H9 (cell line): ENCODE measurements around the gene ATAD1. TPM values are rescaled to one million over a fixed set of nuclear protein-coding genes. Genes with fewer than 3 reads are reported as not detected.

Experiments used
- DNase-seq: peaks from one replicate; pipeline ENCODE4 v3.0.0-alpha.2; 2017
- H2AFZ ChIP-seq: one replicate; pipeline ENCODE4 v1.6.1; 2013; ENCODE audit warnings: mild to moderate bottlenecking, low read length, control low read depth, moderate library complexity
- H2AK5ac ChIP-seq: 2 replicates; pipeline ENCODE4 v1.6.1; 2013; ENCODE audit warnings: low read length, control low read depth, mixed read lengths; ENCODE audit not compliant: insufficient read length
- H2BK120ac ChIP-seq: one replicate; pipeline ENCODE4 v1.6.1; 2013; ENCODE audit warnings: low read depth, mild to moderate bottlenecking, low read length, control low read depth, inconsistent platforms; ENCODE audit not compliant: poor library complexity, severe bottlenecking
- H2BK12ac ChIP-seq: 2 replicates; pipeline ENCODE4 v1.6.1; 2013; ENCODE audit warnings: low read length, control low read depth, mixed read lengths, low read depth; ENCODE audit not compliant: insufficient read length
- H2BK15ac ChIP-seq: 2 replicates; pipeline ENCODE4 v1.6.1; 2013; ENCODE audit warnings: low read depth, low read length, control low read depth
- H2BK20ac ChIP-seq: one replicate; pipeline ENCODE4 v1.6.1; 2013; ENCODE audit warnings: low read depth, mild to moderate bottlenecking, low read length, control low read depth, inconsistent platforms; ENCODE audit not compliant: poor library complexity, severe bottlenecking
- H2BK5ac ChIP-seq: 2 replicates; pipeline ENCODE4 v1.6.1; 2013; ENCODE audit warnings: low read length, control low read depth, mixed read lengths; ENCODE audit not compliant: insufficient read length
- H3K14ac ChIP-seq: 2 replicates; pipeline ENCODE4 v1.6.1; 2013; ENCODE audit warnings: low read length, control low read depth; ENCODE audit not compliant: insufficient read depth
- H3K18ac ChIP-seq: 2 replicates; pipeline ENCODE4 v1.6.1; 2013; ENCODE audit warnings: low read depth, mild to moderate bottlenecking, mixed read lengths, low read length, control low read depth; ENCODE audit not compliant: insufficient read length
- H3K23ac ChIP-seq: 2 replicates; pipeline ENCODE4 v1.6.1; 2013; ENCODE audit warnings: low read length, control low read depth, mixed read lengths, low read depth; ENCODE audit not compliant: insufficient read length
- H3K23me2 ChIP-seq: 2 replicates; pipeline ENCODE4 v1.6.1; 2013; ENCODE audit warnings: low read depth, mild to moderate bottlenecking, mixed read lengths, low read length, control low read depth; ENCODE audit not compliant: insufficient read length, poor library complexity, severe bottlenecking
- H3K27ac ChIP-seq: 2 replicates; pipeline ENCODE4 v1.5.1; 2013; ENCODE audit warnings: low read length, control low read depth, mixed read lengths, low read depth; ENCODE audit not compliant: insufficient read length
- H3K27me3 ChIP-seq: 2 replicates; pipeline ENCODE4 v1.6.1; 2013; ENCODE audit warnings: low read length, control low read depth, inconsistent platforms; ENCODE audit not compliant: insufficient read depth
- H3K4ac ChIP-seq: 2 replicates; pipeline ENCODE4 v1.6.1; 2013; ENCODE audit warnings: low read depth, mild to moderate bottlenecking, control low read depth, inconsistent platforms, low read length, moderate library complexity
- H3K4me1 ChIP-seq: 2 replicates; pipeline ENCODE4 v1.6.1; 2013; ENCODE audit warnings: low read length, control low read depth, inconsistent platforms; ENCODE audit not compliant: insufficient read depth
- H3K4me2 ChIP-seq: 2 replicates; pipeline ENCODE4 v1.6.1; 2013; ENCODE audit warnings: low read length, control low read depth, mixed read lengths; ENCODE audit not compliant: insufficient read length, insufficient read depth
- H3K56ac ChIP-seq: 2 replicates; pipeline ENCODE4 v1.6.1; 2013; ENCODE audit warnings: low read depth, mild to moderate bottlenecking, mixed read lengths, low read length, control low read depth; ENCODE audit not compliant: insufficient read length
- H3K79me1 ChIP-seq: 2 replicates; pipeline ENCODE4 v1.6.1; 2013; ENCODE audit warnings: low read depth, mild to moderate bottlenecking, moderate library complexity, low read length, control low read depth, inconsistent platforms; ENCODE audit not compliant: insufficient read depth, poor library complexity, severe bottlenecking
- H3K79me2 ChIP-seq: 2 replicates; pipeline ENCODE4 v1.6.1; 2013; ENCODE audit warnings: low read length, control low read depth, inconsistent platforms; ENCODE audit not compliant: insufficient read depth
- H3K9ac ChIP-seq: 2 replicates; pipeline ENCODE4 v1.6.1; 2013; ENCODE audit warnings: low read length, control low read depth, mixed read lengths; ENCODE audit not compliant: insufficient read length; ENCODE audit errors: extremely low read depth
- H3K9me3 ChIP-seq: one replicate; pipeline ENCODE4 v1.6.1; 2013; ENCODE audit warnings: low read depth, low read length, inconsistent platforms; ENCODE audit not compliant: control insufficient read depth
- H3T11ph ChIP-seq: one replicate; pipeline ENCODE4 v1.6.1; 2013; ENCODE audit warnings: mild to moderate bottlenecking, low read length, control low read depth, inconsistent platforms
- H4K20me1 ChIP-seq: one replicate; pipeline ENCODE4 v1.6.1; 2013; ENCODE audit not compliant: control insufficient read depth, insufficient read length, insufficient read depth
- H4K5ac ChIP-seq: 2 replicates; pipeline ENCODE4 v1.6.1; 2013; ENCODE audit warnings: low read depth, mild to moderate bottlenecking, mixed read lengths, low read length, control low read depth; ENCODE audit not compliant: insufficient read length
- H4K8ac ChIP-seq: replicated peaks from 2 replicates; pipeline ENCODE4 v1.6.1; 2013; ENCODE audit warnings: low read length, control low read depth, mixed read lengths, low read depth; ENCODE audit not compliant: insufficient read length
- H4K91ac ChIP-seq: 2 replicates; pipeline ENCODE4 v1.6.1; 2013; ENCODE audit warnings: low read depth, mild to moderate bottlenecking, moderate library complexity, mixed read lengths, low read length, control low read depth; ENCODE audit not compliant: insufficient read length
- H3K27ac Mint-ChIP-seq, 3 experiments: 2 replicates in 2 of 3; 3 replicates in 1 of 3; pipeline ENCODE4 v1.8.0; 2020 to 2021; ENCODE audit warnings: mixed read lengths in 3 of 3, mild to moderate bottlenecking in 1 of 3, moderate library complexity in 1 of 3
- H3K27me3 Mint-ChIP-seq: 2 replicates; pipeline ENCODE4 v1.8.0; 2021; ENCODE audit warnings: low read depth, mild to moderate bottlenecking, moderate library complexity, mixed read lengths
- H3K36me3 Mint-ChIP-seq, 3 experiments: 2 replicates in 2 of 3; 3 replicates in 1 of 3; pipeline ENCODE4 v1.8.0; 2020 to 2021; ENCODE audit warnings: low read depth in 3 of 3, mixed read lengths in 3 of 3; ENCODE audit not compliant: insufficient read depth in 1 of 3
- H3K4me1 Mint-ChIP-seq, 2 experiments: 2 replicates each; pipeline ENCODE4 v1.8.0; 2020; ENCODE audit warnings: mixed read lengths in 2 of 2
- H3K4me3 Mint-ChIP-seq, 2 experiments: 2 replicates in 1 of 2; 3 replicates in 1 of 2; pipeline ENCODE4 v1.8.0; 2020 to 2021; ENCODE audit warnings: mild to moderate bottlenecking in 2 of 2, mixed read lengths in 2 of 2, moderate library complexity in 1 of 2
- H3K9me3 Mint-ChIP-seq, 2 experiments: 2 replicates in 1 of 2; 3 replicates in 1 of 2; pipeline ENCODE4 v1.8.0; 2020; ENCODE audit warnings: mild to moderate bottlenecking in 2 of 2, mixed read lengths in 2 of 2, moderate library complexity in 1 of 2
- WGBS: extraction: QIAGEN DNeasy Blood & Tissue Kit; methylation state at CpG from one replicate; pipeline ENCODE4 v1.1.7; 2013; ENCODE audit warnings: missing lambda C conversion rate, low lambda C conversion rate, mixed read lengths; ENCODE audit not compliant: insufficient read length; ENCODE audit errors: extremely low coverage; 5-methylcytosine and 5-hydroxymethylcytosine counted together
- total RNA-seq: library from RNA; stranded (reverse); gene quantifications from 2 replicates; pipeline ENCODE4 v1.2.1, GENCODE V29; 2021
- TF ChIP-seq, protein P1 (sequence below): fragments of 200-600 bp; sonication (generic); conservative IDR thresholded peaks from 3 replicates; pipeline ENCODE4 v1.8.0; 2021; ENCODE audit warnings: antibody characterized with exemption, mild to moderate bottlenecking

The ATAD1 gene
- total RNA-seq, 1 experiment from 2014 or later: 38.7 TPM

DNA sequence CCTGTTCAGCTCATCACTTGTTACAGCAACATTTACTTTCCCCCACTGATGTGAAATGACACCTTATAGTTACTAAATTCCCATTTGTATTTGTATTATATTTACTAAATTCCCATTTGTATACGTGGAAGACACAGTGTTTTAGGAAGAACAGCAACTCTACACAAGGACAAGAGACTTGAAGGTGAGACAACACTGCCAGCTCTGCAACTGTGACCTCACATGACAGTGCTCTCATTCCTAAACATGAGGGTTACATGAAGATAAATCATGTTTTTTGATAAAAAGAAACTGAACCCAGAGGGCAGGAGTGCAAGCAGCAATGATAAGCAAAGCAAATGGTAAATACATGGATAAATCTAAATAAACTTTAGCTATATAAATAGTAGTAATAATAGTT is 60.3 kb downstream of the ATAD1 start:
- Histone ChIP-seq H3K79me1 (no peaks in the 10 kb centered on the region), H2AK5ac (no peak overlapping the region), H2BK20ac (no peak overlapping the region), H3K56ac (no peak overlapping the region), H3K14ac (no peak overlapping the region), H3K23me2 (no peaks in the 10 kb centered on the region), H3T11ph (no peak overlapping the region), H3K4me2 (no peak overlapping the region), H3K27ac (no peak overlapping the region), H2BK5ac (no peak overlapping the region), H3K9ac (no peak overlapping the region), H2AFZ (no peak overlapping the region), H3K9me3 (no peaks in the 10 kb centered on the region), H3K27me3 (no peaks in the 10 kb centered on the region), H4K5ac (no peak overlapping the region), H2BK120ac (no peak overlapping the region), H4K91ac (no peak overlapping the region), H3K4ac (no peak overlapping the region), H2BK15ac (no peak overlapping the region), H4K8ac (no peak overlapping the region), H3K18ac (no peak overlapping the region), H3K23ac (no peak overlapping the region), H3K79me2 (no peaks in the 10 kb centered on the region), H4K20me1 (no peaks in the 10 kb centered on the region), H3K4me1 (no peaks in the 10 kb centered on the region; the same call in 1 of the 2 replicates), H2BK12ac (no peak overlapping the region)
- DNase-seq: no peak
- TF ChIP-seq, protein P1, sequence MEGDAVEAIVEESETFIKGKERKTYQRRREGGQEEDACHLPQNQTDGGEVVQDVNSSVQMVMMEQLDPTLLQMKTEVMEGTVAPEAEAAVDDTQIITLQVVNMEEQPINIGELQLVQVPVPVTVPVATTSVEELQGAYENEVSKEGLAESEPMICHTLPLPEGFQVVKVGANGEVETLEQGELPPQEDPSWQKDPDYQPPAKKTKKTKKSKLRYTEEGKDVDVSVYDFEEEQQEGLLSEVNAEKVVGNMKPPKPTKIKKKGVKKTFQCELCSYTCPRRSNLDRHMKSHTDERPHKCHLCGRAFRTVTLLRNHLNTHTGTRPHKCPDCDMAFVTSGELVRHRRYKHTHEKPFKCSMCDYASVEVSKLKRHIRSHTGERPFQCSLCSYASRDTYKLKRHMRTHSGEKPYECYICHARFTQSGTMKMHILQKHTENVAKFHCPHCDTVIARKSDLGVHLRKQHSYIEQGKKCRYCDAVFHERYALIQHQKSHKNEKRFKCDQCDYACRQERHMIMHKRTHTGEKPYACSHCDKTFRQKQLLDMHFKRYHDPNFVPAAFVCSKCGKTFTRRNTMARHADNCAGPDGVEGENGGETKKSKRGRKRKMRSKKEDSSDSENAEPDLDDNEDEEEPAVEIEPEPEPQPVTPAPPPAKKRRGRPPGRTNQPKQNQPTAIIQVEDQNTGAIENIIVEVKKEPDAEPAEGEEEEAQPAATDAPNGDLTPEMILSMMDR: no peak
- Mint-ChIP-seq H3K4me1 (peaks cover 0 to 8% of the 10 kb centered on the region in 2 experiments; a peak in 2 of 4 replicates), H3K4me3 (no peak overlapping the region), H3K9me3 (no peaks in the 10 kb centered on the region), H3K27me3 (no peaks in the 10 kb centered on the region), H3K36me3 (peaks cover 6 to 34% (median 14%) of the 10 kb centered on the region in 3 experiments; a peak in 6 of 7 replicates), H3K27ac (peak overlapping the region in 1 of 3 experiments; percentile 20; a peak in 2 of 7 replicates)
- no CpG with 5 or more reads among the region's 1 CpG for WGBS
